ENCODE results near the gene KPNA5.
"Not testable (repeated sequence)": the region's sequence is repeated elsewhere in the genome, so short reads cannot be mapped to it uniquely, and the experiment has no call there.

The KPNA5 gene

DNA sequence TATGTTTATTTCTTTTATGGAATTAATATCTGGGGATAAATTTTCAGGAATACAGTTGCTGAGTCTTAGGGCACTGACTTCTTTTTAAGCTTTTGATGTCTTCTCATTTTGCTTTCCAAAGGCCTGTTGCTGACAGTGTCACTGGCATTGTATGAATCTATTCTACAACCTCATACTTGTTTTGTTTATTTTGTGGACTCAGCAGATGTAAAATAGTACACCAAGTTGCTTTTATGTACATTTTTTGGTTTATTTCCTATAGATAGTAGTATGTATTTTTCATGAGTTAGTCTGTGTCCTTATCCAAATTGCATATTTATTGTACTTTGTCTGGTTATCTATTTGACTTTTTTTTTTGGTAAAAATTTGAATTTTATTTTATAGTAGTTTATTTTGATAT lies 49.5 kb downstream of the KPNA5 start:
- TF ChIP-seq, protein P1, sequence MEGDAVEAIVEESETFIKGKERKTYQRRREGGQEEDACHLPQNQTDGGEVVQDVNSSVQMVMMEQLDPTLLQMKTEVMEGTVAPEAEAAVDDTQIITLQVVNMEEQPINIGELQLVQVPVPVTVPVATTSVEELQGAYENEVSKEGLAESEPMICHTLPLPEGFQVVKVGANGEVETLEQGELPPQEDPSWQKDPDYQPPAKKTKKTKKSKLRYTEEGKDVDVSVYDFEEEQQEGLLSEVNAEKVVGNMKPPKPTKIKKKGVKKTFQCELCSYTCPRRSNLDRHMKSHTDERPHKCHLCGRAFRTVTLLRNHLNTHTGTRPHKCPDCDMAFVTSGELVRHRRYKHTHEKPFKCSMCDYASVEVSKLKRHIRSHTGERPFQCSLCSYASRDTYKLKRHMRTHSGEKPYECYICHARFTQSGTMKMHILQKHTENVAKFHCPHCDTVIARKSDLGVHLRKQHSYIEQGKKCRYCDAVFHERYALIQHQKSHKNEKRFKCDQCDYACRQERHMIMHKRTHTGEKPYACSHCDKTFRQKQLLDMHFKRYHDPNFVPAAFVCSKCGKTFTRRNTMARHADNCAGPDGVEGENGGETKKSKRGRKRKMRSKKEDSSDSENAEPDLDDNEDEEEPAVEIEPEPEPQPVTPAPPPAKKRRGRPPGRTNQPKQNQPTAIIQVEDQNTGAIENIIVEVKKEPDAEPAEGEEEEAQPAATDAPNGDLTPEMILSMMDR (IDR thresholded peaks at IDR 0.05; ENCODE audit: control insufficient read depth, insufficient read depth, low read depth, low read length, missing control alignments): no peak
- DNase-seq (ENCODE audit: low read depth): no peak
- H3K4me3 ChIP-seq (ENCODE audit: control insufficient read depth, low read depth, low read length): no peak overlapping the region

DNA sequence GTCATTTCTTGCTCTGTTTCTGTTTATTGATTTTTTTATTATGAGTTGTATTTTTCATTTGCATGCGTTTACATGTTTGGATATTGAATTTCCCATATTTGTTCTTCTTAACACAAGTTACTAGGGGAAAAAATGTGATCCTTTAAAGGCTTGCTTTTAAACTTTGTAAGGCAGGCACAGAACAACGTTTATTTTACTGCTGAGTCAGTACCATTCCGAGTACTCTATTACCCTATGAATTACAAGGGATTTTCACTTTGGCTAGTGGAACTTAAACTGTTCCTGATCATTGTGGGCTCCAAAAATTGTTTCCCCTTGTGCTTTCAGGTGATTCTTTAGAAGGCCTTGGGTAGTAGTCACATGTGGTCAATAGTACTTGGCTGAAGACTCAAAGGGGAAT lies 56.0 kb downstream of the KPNA5 start:
- no peak overlapping the region for H3K4me3 ChIP-seq (ENCODE audit: control insufficient read depth, low read depth, low read length)
- TF ChIP-seq, protein P1 (IDR thresholded peaks at IDR 0.05; ENCODE audit: control insufficient read depth, insufficient read depth, low read depth, low read length, missing control alignments): no peak
- DNase-seq (ENCODE audit: low read depth): no peak

DNA sequence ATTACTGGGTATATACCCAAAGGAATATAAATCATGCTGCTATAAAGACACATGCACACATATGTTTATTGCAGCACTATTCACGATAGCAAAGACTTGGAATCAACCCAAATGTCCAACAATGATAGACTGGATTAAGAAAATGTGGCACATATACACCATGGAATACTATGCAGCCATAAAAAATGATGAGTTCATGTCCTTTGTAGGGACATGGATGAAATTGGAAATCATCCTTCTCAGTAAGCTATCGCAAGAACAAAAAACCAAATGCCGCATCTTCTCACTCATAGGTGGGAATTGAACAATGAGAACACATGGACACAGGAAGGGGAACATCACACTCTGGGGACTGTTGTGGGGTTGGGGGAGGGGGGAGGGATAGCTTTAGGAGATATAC lies 59.5 kb downstream of the KPNA5 start:
- not testable (repeated sequence) for DNase-seq (ENCODE audit: low read depth)

DNA sequence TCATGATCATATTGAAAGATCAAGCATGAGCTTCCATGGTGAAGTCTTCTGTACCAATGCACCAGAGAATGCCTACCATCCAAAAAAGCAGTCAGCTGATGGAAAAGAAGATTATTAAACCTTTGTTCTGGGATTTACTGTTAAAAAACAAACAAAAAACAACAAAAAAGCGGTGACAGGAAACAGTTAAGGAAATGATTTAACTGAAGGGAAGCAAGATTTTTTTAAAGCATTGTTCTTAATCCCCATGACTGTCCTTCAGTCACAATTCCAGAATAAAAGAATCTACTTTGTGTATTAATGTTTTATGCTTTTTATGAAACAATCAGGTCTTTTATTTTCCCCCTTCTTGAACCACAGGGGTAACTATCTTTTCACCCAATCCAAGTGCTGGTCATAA lies 60.6 kb downstream of the KPNA5 start:
- DNase-seq (ENCODE audit: low read depth): no peak
- H3K4me3 ChIP-seq (ENCODE audit: control insufficient read depth, low read depth, low read length): no peak overlapping the region
- TF ChIP-seq, protein P1 (IDR thresholded peaks at IDR 0.05; ENCODE audit: control insufficient read depth, insufficient read depth, low read depth, low read length, missing control alignments): no peak

More for the DNA sequence above, 59.5 kb downstream of the KPNA5 start:
- not testable (repeated sequence) for H3K4me3 ChIP-seq (ENCODE audit: control insufficient read depth, low read depth, low read length)

DNA sequence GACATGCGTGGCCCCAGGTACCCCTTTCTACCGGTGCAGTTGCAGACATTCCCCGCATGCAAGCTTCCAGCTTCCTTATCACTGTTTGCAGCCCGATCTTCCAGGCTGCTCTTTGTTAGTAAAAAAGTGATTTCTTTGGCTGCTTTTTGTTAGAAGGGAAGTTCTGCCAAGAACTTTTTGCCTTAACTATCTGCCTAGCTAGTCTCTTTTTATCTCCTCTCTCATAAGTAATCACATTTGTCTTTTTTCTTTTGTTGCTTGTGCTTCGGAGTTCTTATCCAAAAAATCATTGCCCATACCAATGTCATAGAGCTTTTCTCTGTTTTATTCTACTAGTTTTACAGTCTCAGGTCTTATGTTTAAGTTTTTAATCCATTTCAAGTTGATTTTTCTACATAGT lies 64.2 kb downstream of the KPNA5 start:
- no peak for DNase-seq (ENCODE audit: low read depth)
- TF ChIP-seq, protein P1 (IDR thresholded peaks at IDR 0.05; ENCODE audit: control insufficient read depth, insufficient read depth, low read depth, low read length, missing control alignments): no peak
- no peak overlapping the region for H3K4me3 ChIP-seq (ENCODE audit: control insufficient read depth, low read depth, low read length)

DNA sequence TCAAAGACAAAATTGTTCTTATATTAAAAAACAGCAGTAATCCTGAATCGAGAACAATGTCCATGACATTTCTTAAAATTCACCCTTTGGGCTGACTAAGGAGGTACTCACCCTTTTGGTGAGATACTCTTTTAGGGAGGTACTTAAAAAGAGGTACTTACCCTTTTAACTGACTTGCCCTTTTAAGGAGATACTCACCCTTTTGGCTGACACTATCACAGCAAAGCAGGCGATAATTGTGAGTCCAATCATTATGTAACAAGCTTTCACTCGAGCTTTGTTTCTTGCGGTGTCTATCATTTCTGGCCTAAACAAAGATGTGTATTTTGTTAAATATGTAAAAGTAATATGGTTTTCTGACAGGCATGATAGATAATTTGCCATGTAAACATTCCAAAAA lies 80.8 kb downstream of the KPNA5 start:
- DNase-seq (ENCODE audit: low read depth): no peak
- TF ChIP-seq, protein P1 (IDR thresholded peaks at IDR 0.05; ENCODE audit: control insufficient read depth, insufficient read depth, low read depth, low read length, missing control alignments): no peak
- no peak overlapping the region for H3K4me3 ChIP-seq (ENCODE audit: control insufficient read depth, low read depth, low read length)

DNA sequence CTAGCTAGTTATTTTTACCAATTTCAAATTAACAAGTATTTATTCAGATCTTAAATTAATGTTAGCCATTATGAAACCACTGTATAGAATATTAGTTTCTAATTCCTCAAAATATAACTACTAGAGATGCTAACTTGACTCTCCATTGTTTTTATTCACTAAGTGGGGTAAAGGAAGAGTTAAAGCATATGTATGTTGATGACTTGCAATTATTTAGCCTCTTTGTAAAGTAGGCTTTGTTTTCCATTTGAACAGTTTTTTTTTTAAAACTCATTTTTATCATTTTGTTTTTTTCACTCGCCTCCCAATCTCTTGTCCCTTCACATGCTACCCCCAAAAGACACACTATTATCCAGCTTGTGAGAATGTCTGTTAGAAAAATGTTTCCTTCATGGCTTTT lies 81.2 kb downstream of the KPNA5 start:
- H3K4me3 ChIP-seq (ENCODE audit: control insufficient read depth, low read depth, low read length): no peak overlapping the region
- DNase-seq (ENCODE audit: low read depth): no peak
- TF ChIP-seq, protein P1 (IDR thresholded peaks at IDR 0.05; ENCODE audit: control insufficient read depth, insufficient read depth, low read depth, low read length, missing control alignments): no peak
